Measurements from ENCODE around the gene CUTA. TPM values are rescaled to one million over a fixed set of nuclear protein-coding genes. Genes with fewer than 3 reads are reported as not detected.

Gene CUTA
- polyA plus RNA-seq, 3 donors from 2014 or later: 367 to 404 (median 404) TPM

- no peaks in the 10 kb centered on the region for H3K9me3 Mint-ChIP-seq
- no peaks in the 10 kb centered on the region for H3K36me3 Mint-ChIP-seq
- peaks cover 68 to 77% of the 10 kb centered on the region in 2 donors for H3K4me1 Mint-ChIP-seq
- peak overlapping the region; percentile 81 to 97 (median 94) for H3K4me3 Mint-ChIP-seq
- DNase-seq: peak; percentile 77 to 78 (median 78)
- peak overlapping the region; percentile 92 to 99 (median 96) for H3K27ac Mint-ChIP-seq
- peaks cover 16 to 34% (median 21%) of the 10 kb centered on the region in 3 donors for H3K27me3 Mint-ChIP-seq (ENCODE audit: low read depth in 3 of 3)
These were observed 8.0 kb upstream of the CUTA start for GRCh38 chr6:33425668-33426577.

- H3K9me3 Mint-ChIP-seq: no peaks in the 10 kb centered on the region
- H3K4me3 Mint-ChIP-seq: peak overlapping the region; percentile 81 to 97 (median 94)
- no peaks in the 10 kb centered on the region for H3K36me3 Mint-ChIP-seq
- H3K27me3 Mint-ChIP-seq (ENCODE audit: low read depth in 3 of 3): peaks cover 15 to 33% (median 21%) of the 10 kb centered on the region in 3 donors
- peaks cover 61 to 68% of the 10 kb centered on the region in 2 donors for H3K4me1 Mint-ChIP-seq
- no peak for DNase-seq
- H3K27ac Mint-ChIP-seq: peak overlapping the region; percentile 92 to 99 (median 96)
These were observed 7.2 kb upstream of the CUTA start for GRCh38 chr6:33424855-33425667.

GRCh38 chr6:33423777-33424176 is 5.9 kb upstream of the CUTA start:
- no peak for DNase-seq
- Mint-ChIP-seq H3K9me3 (no peaks in the 10 kb centered on the region), H3K36me3 (no peaks in the 10 kb centered on the region), H3K4me3 (peak overlapping the region; percentile 81 to 97 (median 94)), H3K27me3 (ENCODE audit: low read depth in 3 of 3) (peaks cover 15 to 32% (median 18%) of the 10 kb centered on the region in 3 donors), H3K4me1 (peaks cover 59 to 66% of the 10 kb centered on the region in 2 donors), H3K27ac (peak overlapping the region; percentile 92 to 99 (median 96))

GRCh38 chr6:33421344-33421643 is 3.4 kb upstream of the CUTA start:
- peak overlapping the region in 5 of 6 donors; percentile 32 to 100 (median 81) for H3K27ac Mint-ChIP-seq
- peaks cover 65 to 70% of the 10 kb centered on the region in 2 donors for H3K4me1 Mint-ChIP-seq
- H3K27me3 Mint-ChIP-seq (ENCODE audit: low read depth in 3 of 3): peaks cover 12 to 37% (median 22%) of the 10 kb centered on the region in 3 donors
- no peak for DNase-seq
- H3K4me3 Mint-ChIP-seq: peak overlapping the region in 3 of 5 donors; percentile 2 to 28 (median 12)
- no peaks in the 10 kb centered on the region for H3K9me3 Mint-ChIP-seq
- no peaks in the 10 kb centered on the region for H3K36me3 Mint-ChIP-seq

GRCh38 chr6:33420491-33421343 is 2.8 kb upstream of the CUTA start:
- Mint-ChIP-seq H3K27ac (peak overlapping the region in 5 of 6 donors; percentile 32 to 100 (median 83)), H3K9me3 (no peaks in the 10 kb centered on the region), H3K36me3 (peaks cover 0 to 2% (median 0%) of the 10 kb centered on the region in 3 donors), H3K27me3 (ENCODE audit: low read depth in 3 of 3) (peaks cover 12 to 33% (median 22%) of the 10 kb centered on the region in 3 donors), H3K4me1 (peaks cover 65 to 71% of the 10 kb centered on the region in 2 donors), H3K4me3 (peak overlapping the region in 3 of 5 donors; percentile 2 to 28 (median 12))
- DNase-seq: no peak

- Mint-ChIP-seq H3K27me3 (ENCODE audit: low read depth in 3 of 3) (peaks cover 14 to 29% (median 20%) of the 10 kb centered on the region in 3 donors), H3K4me3 (peak within 1 kb of the TSS; percentile 65 to 96 (median 94)), H3K27ac (peak within 1 kb of the TSS; percentile 97 to 100 (median 100)), H3K4me1 (peaks cover 60 to 67% of the 10 kb centered on the region in 2 donors), H3K9me3 (no peaks in the 10 kb centered on the region), H3K36me3 (peaks cover 0 to 7% (median 0%) of the 10 kb centered on the region in 3 donors)
- DNase-seq: no peak
These were observed 1.9 kb upstream of the CUTA start, which contains the start of gene SYNGAP1 for GRCh38 chr6:33419580-33420490. TSS of gene SYNGAP1 (plus strand) at chr6:33420065. CDS start at chr6:33420265, 200 bp downstream.

GRCh38 chr6:33418690-33419291 is 884 bp upstream of the CUTA start:
- Mint-ChIP-seq H3K36me3 (peaks cover 0 to 15% (median 0%) of the 10 kb centered on the region in 3 donors), H3K9me3 (no peaks in the 10 kb centered on the region), H3K4me1 (peaks cover 57 to 65% of the 10 kb centered on the region in 2 donors), H3K4me3 (peak overlapping the region; percentile 94 to 96 (median 94)), H3K27ac (peak overlapping the region; percentile 97 to 100 (median 100)), H3K27me3 (ENCODE audit: low read depth in 3 of 3) (peaks cover 12 to 25% (median 20%) of the 10 kb centered on the region in 3 donors)
- peak; percentile 41 to 50 (median 44) for DNase-seq

GRCh38 chr6:33417128-33417902 is 592 bp downstream of the CUTA start:
- peaks cover 12 to 30% (median 20%) of the 10 kb centered on the region in 3 donors for H3K27me3 Mint-ChIP-seq (ENCODE audit: low read depth in 3 of 3)
- peak overlapping the region; percentile 97 to 100 (median 100) for H3K27ac Mint-ChIP-seq
- peaks cover 66 to 75% of the 10 kb centered on the region in 2 donors for H3K4me1 Mint-ChIP-seq
- no peak for DNase-seq
- peaks cover 0 to 26% (median 3%) of the 10 kb centered on the region in 3 donors for H3K36me3 Mint-ChIP-seq
- no peaks in the 10 kb centered on the region for H3K9me3 Mint-ChIP-seq
- peak overlapping the region; percentile 94 to 96 (median 94) for H3K4me3 Mint-ChIP-seq

- Mint-ChIP-seq H3K4me1 (peaks cover 70 to 80% of the 10 kb centered on the region in 2 donors), H3K4me3 (peak overlapping the region; percentile 94 to 96 (median 94)), H3K27ac (peak overlapping the region; percentile 97 to 100 (median 100)), H3K27me3 (ENCODE audit: low read depth in 3 of 3) (peaks cover 12 to 35% (median 22%) of the 10 kb centered on the region in 3 donors), H3K9me3 (no peaks in the 10 kb centered on the region), H3K36me3 (peaks cover 0 to 27% (median 3%) of the 10 kb centered on the region in 3 donors)
- DNase-seq: no peak
These were observed 1.4 kb downstream of the CUTA start for GRCh38 chr6:33416386-33417127.

GRCh38 chr6:33415831-33416230 is 2.1 kb downstream of the CUTA start:
- H3K9me3 Mint-ChIP-seq: no peaks in the 10 kb centered on the region
- peak overlapping the region; percentile 49 to 70 (median 64) for H3K4me3 Mint-ChIP-seq
- H3K4me1 Mint-ChIP-seq: peaks cover 74 to 79% of the 10 kb centered on the region in 2 donors
- H3K27ac Mint-ChIP-seq: peak overlapping the region; percentile 58 to 100 (median 87)
- H3K27me3 Mint-ChIP-seq (ENCODE audit: low read depth in 3 of 3): peaks cover 11 to 35% (median 22%) of the 10 kb centered on the region in 3 donors
- peaks cover 0 to 27% (median 3%) of the 10 kb centered on the region in 3 donors for H3K36me3 Mint-ChIP-seq
- no peak for DNase-seq

Measured in immature natural killer cell (primary cell).